Adrenal gland (tissue), 5 donors: ENCODE data around the gene CCDC149.

Experiments
- POLR2A ChIP-seq, 2 donors: fragments of 450-650 bp; IDR thresholded peaks; one replicate each; pipeline ENCODE4 v1.6.1; 2017; ENCODE audit warnings: antibody characterized with exemption in 2 of 2, mild to moderate bottlenecking in 2 of 2, moderate library complexity in 1 of 2
- TF ChIP-seq, protein P1 (sequence below), 6 experiments: fragments of 450-650 bp in 4 of 6; fragments of 200-600 bp in 2 of 6; sonication (generic) in 1 of 6; IDR thresholded peaks; 1 replicate in 5 of 6; 2 replicates in 1 of 6; pipeline versions ENCODE4 v1.5.1 to v1.8.0; 2016 to 2021; ENCODE audit warnings: antibody characterized with exemption in 6 of 6, mild to moderate bottlenecking in 2 of 6, moderate library complexity in 1 of 6
- donor health status: DM: no; HTN: no; CAD: no.

DNA sequence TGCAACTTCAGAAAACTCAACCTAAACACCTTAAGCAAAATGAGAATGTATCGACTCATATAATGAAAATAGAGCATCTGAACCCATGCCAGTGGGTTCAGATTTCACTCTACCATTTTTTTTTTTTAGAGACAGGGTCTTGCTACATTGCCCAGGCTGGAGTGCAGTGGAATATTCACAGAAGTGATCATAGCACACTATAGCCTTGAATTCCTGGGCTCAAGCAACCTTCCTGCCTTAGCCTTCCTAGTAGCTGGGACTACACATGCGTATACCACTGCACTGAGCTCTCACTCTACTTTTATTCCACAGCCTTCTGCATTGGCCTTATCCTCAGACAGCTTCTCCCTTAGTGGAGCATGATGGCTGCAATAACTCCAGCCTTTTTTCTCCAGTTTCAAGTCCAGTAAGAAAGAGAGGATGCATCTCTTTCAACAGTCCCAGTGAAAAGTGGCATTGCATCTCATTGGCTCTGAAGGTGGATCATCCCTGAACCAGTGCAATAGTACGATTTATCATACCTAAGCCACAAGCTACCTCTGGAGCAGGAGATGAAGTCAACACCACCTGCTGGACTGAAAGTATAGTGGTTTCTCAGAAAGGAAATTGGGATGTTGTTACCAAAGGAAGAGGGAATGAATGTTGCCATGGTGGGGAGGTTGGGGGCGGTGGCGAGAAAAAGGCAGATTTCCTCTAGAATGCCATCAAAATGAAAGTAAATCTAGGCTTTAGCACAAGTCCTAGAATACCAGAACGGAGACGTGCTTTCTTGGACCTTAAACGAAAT, 119.4 kb downstream of the CCDC149 start:
- TF ChIP-seq POLR2A (IDR thresholded peaks at IDR 0.05) = no peak
- TF ChIP-seq, protein P1, sequence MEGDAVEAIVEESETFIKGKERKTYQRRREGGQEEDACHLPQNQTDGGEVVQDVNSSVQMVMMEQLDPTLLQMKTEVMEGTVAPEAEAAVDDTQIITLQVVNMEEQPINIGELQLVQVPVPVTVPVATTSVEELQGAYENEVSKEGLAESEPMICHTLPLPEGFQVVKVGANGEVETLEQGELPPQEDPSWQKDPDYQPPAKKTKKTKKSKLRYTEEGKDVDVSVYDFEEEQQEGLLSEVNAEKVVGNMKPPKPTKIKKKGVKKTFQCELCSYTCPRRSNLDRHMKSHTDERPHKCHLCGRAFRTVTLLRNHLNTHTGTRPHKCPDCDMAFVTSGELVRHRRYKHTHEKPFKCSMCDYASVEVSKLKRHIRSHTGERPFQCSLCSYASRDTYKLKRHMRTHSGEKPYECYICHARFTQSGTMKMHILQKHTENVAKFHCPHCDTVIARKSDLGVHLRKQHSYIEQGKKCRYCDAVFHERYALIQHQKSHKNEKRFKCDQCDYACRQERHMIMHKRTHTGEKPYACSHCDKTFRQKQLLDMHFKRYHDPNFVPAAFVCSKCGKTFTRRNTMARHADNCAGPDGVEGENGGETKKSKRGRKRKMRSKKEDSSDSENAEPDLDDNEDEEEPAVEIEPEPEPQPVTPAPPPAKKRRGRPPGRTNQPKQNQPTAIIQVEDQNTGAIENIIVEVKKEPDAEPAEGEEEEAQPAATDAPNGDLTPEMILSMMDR (IDR thresholded peaks at IDR 0.05) = peak in 2 of 6 experiments; percentile 14 to 20
